Measurements from ENCODE around the gene PNCK. TPM values are rescaled to one million over a fixed set of nuclear protein-coding genes. Genes with fewer than 3 reads are reported as not detected.

Gene PNCK
- total and polyA plus RNA-seq, 10 of the 15 experiments (the other 5 are each of a cell fraction or from before 2014, with no cell fraction given): 0.21 to 0.67 (median 0.54) TPM; not detected in 7

DNA sequence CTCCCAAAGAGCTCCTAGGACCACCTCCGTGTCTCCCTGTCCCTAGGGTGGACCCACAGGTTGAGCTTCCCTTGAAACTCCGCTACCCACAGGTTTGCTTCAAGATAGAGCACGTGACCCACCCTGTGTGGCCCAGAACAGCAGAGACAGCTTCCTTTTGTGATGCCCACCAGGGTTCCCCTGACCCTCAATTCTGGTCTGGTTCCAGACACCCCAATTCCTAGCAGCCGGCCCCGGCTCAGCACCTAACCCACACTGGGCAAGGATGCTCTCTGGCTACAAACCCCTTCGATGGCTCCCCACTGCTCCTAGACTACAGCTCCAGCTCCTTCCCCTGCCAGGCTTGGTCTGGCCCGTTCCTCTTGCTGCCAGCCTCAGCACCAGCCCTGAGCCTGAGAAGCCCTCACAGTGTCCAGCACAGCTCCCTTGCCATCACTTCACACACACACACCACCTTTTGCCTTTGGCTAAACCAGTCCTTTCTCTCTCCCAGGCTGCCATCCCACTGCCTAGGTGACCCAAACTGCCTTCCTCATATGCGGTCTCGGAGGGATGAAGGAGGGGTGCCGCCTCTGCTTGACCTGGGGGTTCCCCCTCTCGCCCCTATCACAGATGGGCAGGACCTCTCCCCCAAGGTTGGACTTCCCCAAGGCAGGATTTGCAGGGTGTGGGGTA lies 6.2 kb downstream of the PNCK start:
- Histone ChIP-seq H3K27me3 (replicated peaks in 1 of 2; ENCODE audit: control insufficient read depth in 2 of 2, insufficient read depth in 2 of 2, low read length in 1 of 2) (no peaks in the 10 kb centered on the region), H3K4me2 (ENCODE audit: control insufficient read depth, insufficient read depth) (no peak overlapping the region), H3K9ac (ENCODE audit: control insufficient read depth, insufficient read depth, low read length) (no peak overlapping the region), H2AFZ (ENCODE audit: control insufficient read depth, low read depth, low read length) (no peak overlapping the region), H4K20me1 (ENCODE audit: control insufficient read depth, insufficient read depth) (no peaks in the 10 kb centered on the region), H3K79me2 (ENCODE audit: control insufficient read depth, insufficient read depth, low read length) (no peaks in the 10 kb centered on the region), H3K27ac (ENCODE audit: control insufficient read depth, insufficient read depth) (no peak overlapping the region), H3K9me3 (replicated peaks; ENCODE audit: control insufficient read depth, insufficient read depth, low read length) (no peaks in the 10 kb centered on the region; the same call in 2 of the 3 replicates), H3K36me3 (ENCODE audit: control insufficient read depth in 2 of 2, insufficient read depth in 2 of 2, low read length in 1 of 2) (no peaks in the 10 kb centered on the region), H3K4me1 (ENCODE audit: control insufficient read depth, insufficient read depth, low read length) (no peaks in the 10 kb centered on the region), H3K4me3 (no peak overlapping the region)
- FAIRE-seq (no peak), ATAC-seq (no peak; the same call in 1 of the 3 replicates), DNase-seq (ENCODE audit: low read depth, low spot score) (no peak)
- ChIA-PET RAD21 (ENCODE audit: unreplicated experiment) (interaction anchor here (0.9 to 3.7 kb wide), 10 partner anchors 10 to 726 kb away, joined by 3 to 26 read pairs (median 5); no protein-coding TSS in a partner anchor), POLR2A (no interaction called here), CTCF (interaction anchor here (0.6 to 4.5 kb wide), 30 partner anchors 8 to 725 kb away, joined by 3 to 28 read pairs (median 4); partner anchors contain the start of gene DUSP9), SMC1A (ENCODE audit: uncharacterized antibody, unreplicated experiment) (interaction anchor here (0.9 to 1.8 kb wide), 4 partner anchors 82 to 707 kb away, joined by 3 to 9 read pairs (median 3); no protein-coding TSS in a partner anchor)
- WGBS (ENCODE audit: insufficient coverage, insufficient replicate concordance, low lambda C conversion rate, missing lambda C conversion rate): 44% methylated on average over 11 of the region's 11 CpGs
- in situ Hi-C loops (cut with MboI): no loop called here
- intact Hi-C loops (cut with micrococcal nuclease; ENCODE audit: unreplicated experiment): loop anchor here (5.0 kb wide), 1 partner anchor 55 kb away; no protein-coding TSS in a partner anchor
- no peak for TF ChIP-seq CHD1 (IDR thresholded peaks at IDR 0.05; ENCODE audit: low read depth, low read length)
- TF ChIP-seq PAX8 (IDR thresholded peaks at IDR 0.05): no peak
- no peak for TF ChIP-seq NFXL1 (IDR thresholded peaks at IDR 0.05; ENCODE audit: borderline replicate concordance)
- TF ChIP-seq LARP7 (IDR thresholded peaks at IDR 0.05): no peak
- TF ChIP-seq, protein P1, sequence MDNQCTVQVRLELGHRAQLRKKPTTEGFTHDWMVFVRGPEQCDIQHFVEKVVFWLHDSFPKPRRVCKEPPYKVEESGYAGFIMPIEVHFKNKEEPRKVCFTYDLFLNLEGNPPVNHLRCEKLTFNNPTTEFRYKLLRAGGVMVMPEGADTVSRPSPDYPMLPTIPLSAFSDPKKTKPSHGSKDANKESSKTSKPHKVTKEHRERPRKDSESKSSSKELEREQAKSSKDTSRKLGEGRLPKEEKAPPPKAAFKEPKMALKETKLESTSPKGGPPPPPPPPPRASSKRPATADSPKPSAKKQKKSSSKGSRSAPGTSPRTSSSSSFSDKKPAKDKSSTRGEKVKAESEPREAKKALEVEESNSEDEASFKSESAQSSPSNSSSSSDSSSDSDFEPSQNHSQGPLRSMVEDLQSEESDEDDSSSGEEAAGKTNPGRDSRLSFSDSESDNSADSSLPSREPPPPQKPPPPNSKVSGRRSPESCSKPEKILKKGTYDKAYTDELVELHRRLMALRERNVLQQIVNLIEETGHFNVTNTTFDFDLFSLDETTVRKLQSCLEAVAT (IDR thresholded peaks at IDR 0.05): no peak
- no peak for TF ChIP-seq POLR2AphosphoS2 (IDR thresholded peaks at IDR 0.05; ENCODE audit: low read depth, low read length)
- TF ChIP-seq CHD2 (IDR thresholded peaks at IDR 0.05; ENCODE audit: borderline replicate concordance, low read depth, low read length): no peak
- TF ChIP-seq, protein P2, sequence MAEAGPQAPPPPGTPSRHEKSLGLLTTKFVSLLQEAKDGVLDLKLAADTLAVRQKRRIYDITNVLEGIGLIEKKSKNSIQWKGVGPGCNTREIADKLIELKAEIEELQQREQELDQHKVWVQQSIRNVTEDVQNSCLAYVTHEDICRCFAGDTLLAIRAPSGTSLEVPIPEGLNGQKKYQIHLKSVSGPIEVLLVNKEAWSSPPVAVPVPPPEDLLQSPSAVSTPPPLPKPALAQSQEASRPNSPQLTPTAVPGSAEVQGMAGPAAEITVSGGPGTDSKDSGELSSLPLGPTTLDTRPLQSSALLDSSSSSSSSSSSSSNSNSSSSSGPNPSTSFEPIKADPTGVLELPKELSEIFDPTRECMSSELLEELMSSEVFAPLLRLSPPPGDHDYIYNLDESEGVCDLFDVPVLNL (IDR thresholded peaks at IDR 0.05; ENCODE audit: low read depth, low read length): no peak
- TF ChIP-seq ESRRA (IDR thresholded peaks at IDR 0.05; ENCODE audit: low read length): no peak
- TF ChIP-seq BRCA1 (IDR thresholded peaks at IDR 0.05; ENCODE audit: low read depth, low read length): no peak
- no peak for TF ChIP-seq WRNIP1 (IDR thresholded peaks at IDR 0.05; ENCODE audit: borderline replicate concordance, low read depth, low read length)
- no peak for TF ChIP-seq ZNF274 (IDR thresholded peaks at IDR 0.05; ENCODE audit: insufficient read depth, insufficient read length)
- no peak for TF ChIP-seq CEBPB (IDR thresholded peaks at IDR 0.05; ENCODE audit: borderline replicate concordance in 1 of 2, low read depth in 2 of 2, low read length in 2 of 2)
- TF ChIP-seq ATF7 (IDR thresholded peaks at IDR 0.05; ENCODE audit: low read depth): no peak
- no peak for TF ChIP-seq TCF3 (IDR thresholded peaks at IDR 0.05; ENCODE audit: borderline replicate concordance, insufficient read depth, low read depth, low read length)
- no peak for TF ChIP-seq IKZF2 (IDR thresholded peaks at IDR 0.05)
- BruUV-seq (replicated peaks): no TSS peak
